Caco-2 (cell line): ENCODE data around the gene FCRL2. TPM values are rescaled to one million over a fixed set of nuclear protein-coding genes. Genes with fewer than 3 reads are reported as not detected.

ENCODE experiments used
- BruUV-seq: library from RNA; stranded (reverse); fragments of 400-500 nt; replicated peaks from 2 replicates; lab custom pipeline; 2021; lab: Mats Ljungman, UMichigan
- CTCF ChIA-PET: fragments of 300-600 bp; sonication (Branson Sonifier 250); formaldehyde crosslinking; loops from one replicate; lab custom pipeline; 2022; ENCODE audit warnings: antibody characterized with exemption; lab: Charles Lee
- POLR2A ChIA-PET: fragments of 300-600 bp; sonication (Branson Sonifier 250); formaldehyde crosslinking; loops from one replicate; lab custom pipeline; 2022; ENCODE audit warnings: antibody characterized with exemption; lab: Charles Lee
- DNase-seq, 2 experiments: peaks; one replicate each; pipeline versions ENCODE4 v3.0.0 to v3.0.0-alpha.2; 2020 to 2022
- H3K27me3 ChIP-seq: replicated peaks from 2 replicates; pipeline ENCODE4 v1.6.0; 2011; ENCODE audit warnings: low read length; ENCODE audit not compliant: control insufficient read depth, insufficient read depth
- H3K36me3 ChIP-seq: 2 replicates; pipeline ENCODE4 v1.5.1; 2011; ENCODE audit warnings: low read length; ENCODE audit not compliant: control insufficient read depth, insufficient read depth
- H3K4me1 ChIP-seq: fragments of 250-450 bp; sonication (Bioruptor Pico); 2 replicates; pipeline ENCODE4 v1.5.1; 2020; ENCODE audit warnings: mild to moderate bottlenecking
- H3K4me3 ChIP-seq: 2 replicates; pipeline ENCODE4 v1.5.1; 2011; ENCODE audit warnings: low read depth, mild to moderate bottlenecking, control low read depth, low read length
- H3K9me3 ChIP-seq: fragments of 250-450 bp; sonication (Bioruptor Pico); 2 replicates; pipeline ENCODE4 v1.5.1; 2020; ENCODE audit warnings: mild to moderate bottlenecking, moderate library complexity
- H3K27ac Mint-ChIP-seq: one replicate; pipeline ENCODE4 v1.8.0; 2022; ENCODE audit warnings: mixed read lengths; ENCODE audit not compliant: unreplicated experiment
- H3K27me3 Mint-ChIP-seq: one replicate; pipeline ENCODE4 v1.8.0; 2022; ENCODE audit warnings: mixed read lengths; ENCODE audit not compliant: insufficient read depth, unreplicated experiment
- H3K36me3 Mint-ChIP-seq: one replicate; pipeline ENCODE4 v1.8.0; 2022; ENCODE audit warnings: mild to moderate bottlenecking, mixed read lengths; ENCODE audit not compliant: insufficient read depth, unreplicated experiment
- H3K4me1 Mint-ChIP-seq: one replicate; pipeline ENCODE4 v1.8.0; 2022; ENCODE audit warnings: low read depth, mixed read lengths; ENCODE audit not compliant: unreplicated experiment
- H3K4me3 Mint-ChIP-seq: one replicate; pipeline ENCODE4 v1.8.0; 2022; ENCODE audit warnings: mild to moderate bottlenecking, moderate library complexity, mixed read lengths; ENCODE audit not compliant: unreplicated experiment
- H3K9me3 Mint-ChIP-seq: one replicate; pipeline ENCODE4 v1.8.0; 2022; ENCODE audit warnings: mixed read lengths; ENCODE audit not compliant: unreplicated experiment
- intact Hi-C: fragments of 100-400 bp; cut with micrococcal nuclease; formaldehyde crosslinking; loops from one replicate; pipeline ENCODE4 v1.10.0; 2022; ENCODE audit not compliant: unreplicated experiment
- total RNA-seq: library from RNA; stranded (reverse); gene quantifications from 2 replicates; pipeline ENCODE4 v1.2.3, GENCODE V29; 2022
- TF ChIP-seq, protein P1 (sequence below), 2 experiments: fragments of 200-600 bp in 1 of 2; IDR thresholded peaks; 1 replicate in 1 of 2; 2 replicates in 1 of 2; pipeline versions ENCODE4 v1.5.1 to v1.8.0; 2011 to 2022; ENCODE audit warnings: antibody characterized with exemption in 1 of 2, control low read depth in 1 of 2, inconsistent platforms in 1 of 2, low read depth in 1 of 2, low read length in 1 of 2, mild to moderate bottlenecking in 1 of 2, moderate library complexity in 1 of 2; ENCODE audit not compliant: insufficient read depth in 1 of 2, severe bottlenecking in 1 of 2, unreplicated experiment in 1 of 2

Gene FCRL2
- total RNA-seq, 1 experiment from 2014 or later, result not detected

DNA sequence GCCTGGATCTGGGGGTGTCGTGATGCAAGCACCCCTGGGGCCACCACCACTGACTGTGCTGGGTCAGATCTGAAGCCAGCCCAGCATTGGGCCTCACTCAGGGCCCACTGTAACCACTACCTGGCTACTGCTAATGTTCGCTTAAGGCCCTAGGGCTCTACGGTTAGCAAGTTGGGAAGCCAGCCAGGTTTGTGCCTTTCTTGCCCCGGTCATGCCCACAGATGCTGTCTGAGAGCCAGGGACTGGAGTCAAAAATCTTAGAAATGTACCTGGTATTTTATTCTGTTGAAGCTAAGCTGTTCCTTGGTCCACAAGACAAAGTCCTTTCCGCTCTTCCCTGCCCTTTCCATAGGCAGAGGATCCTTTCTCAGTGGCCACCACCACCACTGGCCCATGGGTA is 61.2 kb downstream of the FCRL2 start:
- no peak for DNase-seq
- Histone ChIP-seq H3K27me3 (no peaks in the 10 kb centered on the region), H3K4me1 (no peaks in the 10 kb centered on the region), H3K9me3 (no peaks in the 10 kb centered on the region; the same call in 1 of the 2 replicates), H3K36me3 (no peaks in the 10 kb centered on the region), H3K4me3 (no peak overlapping the region)
- Mint-ChIP-seq H3K4me3 (no peak overlapping the region), H3K4me1 (no peaks in the 10 kb centered on the region), H3K36me3 (no peaks in the 10 kb centered on the region), H3K9me3 (peaks cover 4% of the 10 kb centered on the region), H3K27ac (no peak overlapping the region), H3K27me3 (peaks cover 3% of the 10 kb centered on the region)
- TF ChIP-seq, protein P1, sequence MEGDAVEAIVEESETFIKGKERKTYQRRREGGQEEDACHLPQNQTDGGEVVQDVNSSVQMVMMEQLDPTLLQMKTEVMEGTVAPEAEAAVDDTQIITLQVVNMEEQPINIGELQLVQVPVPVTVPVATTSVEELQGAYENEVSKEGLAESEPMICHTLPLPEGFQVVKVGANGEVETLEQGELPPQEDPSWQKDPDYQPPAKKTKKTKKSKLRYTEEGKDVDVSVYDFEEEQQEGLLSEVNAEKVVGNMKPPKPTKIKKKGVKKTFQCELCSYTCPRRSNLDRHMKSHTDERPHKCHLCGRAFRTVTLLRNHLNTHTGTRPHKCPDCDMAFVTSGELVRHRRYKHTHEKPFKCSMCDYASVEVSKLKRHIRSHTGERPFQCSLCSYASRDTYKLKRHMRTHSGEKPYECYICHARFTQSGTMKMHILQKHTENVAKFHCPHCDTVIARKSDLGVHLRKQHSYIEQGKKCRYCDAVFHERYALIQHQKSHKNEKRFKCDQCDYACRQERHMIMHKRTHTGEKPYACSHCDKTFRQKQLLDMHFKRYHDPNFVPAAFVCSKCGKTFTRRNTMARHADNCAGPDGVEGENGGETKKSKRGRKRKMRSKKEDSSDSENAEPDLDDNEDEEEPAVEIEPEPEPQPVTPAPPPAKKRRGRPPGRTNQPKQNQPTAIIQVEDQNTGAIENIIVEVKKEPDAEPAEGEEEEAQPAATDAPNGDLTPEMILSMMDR (IDR thresholded peaks at IDR 0.05; ENCODE audit: insufficient read depth in 1 of 2, low read depth in 1 of 2, low read length in 1 of 2, severe bottlenecking in 1 of 2, unreplicated experiment in 1 of 2), result no peak
- no TSS peak for BruUV-seq
- intact Hi-C loops, result no loop called here
- POLR2A ChIA-PET, result no interaction called here
- CTCF ChIA-PET, result no interaction called here

DNA sequence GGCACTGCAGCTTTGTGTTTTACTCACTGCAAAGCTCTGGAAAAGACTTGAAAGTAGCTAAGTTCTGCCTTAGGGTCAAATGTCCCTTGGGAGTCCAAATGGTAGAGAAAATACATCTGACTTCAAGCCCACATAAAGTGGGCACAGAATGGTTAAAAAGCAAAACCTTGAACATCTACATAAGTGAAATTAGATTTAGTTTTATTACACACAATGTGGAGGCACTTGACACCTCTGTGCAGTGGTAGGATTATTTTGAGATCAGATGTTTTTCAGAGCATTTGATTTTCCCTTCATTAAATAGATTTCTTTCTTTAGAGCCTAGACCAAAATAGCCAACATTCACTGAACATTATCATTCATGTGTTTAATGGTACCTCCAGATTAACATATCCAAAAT is 65.1 kb downstream of the FCRL2 start:
- BruUV-seq, result no TSS peak
- no peak overlapping the region for H3K27ac Mint-ChIP-seq
- H3K9me3 Mint-ChIP-seq, result no peaks in the 10 kb centered on the region
- TF ChIP-seq, protein P1 (IDR thresholded peaks at IDR 0.05; ENCODE audit: insufficient read depth in 1 of 2, low read depth in 1 of 2, low read length in 1 of 2, severe bottlenecking in 1 of 2, unreplicated experiment in 1 of 2), result no peak
- H3K4me1 Mint-ChIP-seq, result no peaks in the 10 kb centered on the region
- peaks cover 17% of the 10 kb centered on the region for H3K27me3 Mint-ChIP-seq
- no peaks in the 10 kb centered on the region; the same call in 1 of the 2 replicates for H3K27me3 ChIP-seq
- H3K4me1 ChIP-seq, result no peaks in the 10 kb centered on the region
- no peaks in the 10 kb centered on the region; the same call in 1 of the 2 replicates for H3K9me3 ChIP-seq
- intact Hi-C loops, result no loop called here
- DNase-seq, result no peak
- H3K36me3 ChIP-seq, result no peaks in the 10 kb centered on the region
- H3K4me3 ChIP-seq, result no peak overlapping the region
- ChIA-PET CTCF (no interaction called here), POLR2A (no interaction called here)
- H3K36me3 Mint-ChIP-seq, result no peaks in the 10 kb centered on the region
- H3K4me3 Mint-ChIP-seq, result no peak overlapping the region

DNA sequence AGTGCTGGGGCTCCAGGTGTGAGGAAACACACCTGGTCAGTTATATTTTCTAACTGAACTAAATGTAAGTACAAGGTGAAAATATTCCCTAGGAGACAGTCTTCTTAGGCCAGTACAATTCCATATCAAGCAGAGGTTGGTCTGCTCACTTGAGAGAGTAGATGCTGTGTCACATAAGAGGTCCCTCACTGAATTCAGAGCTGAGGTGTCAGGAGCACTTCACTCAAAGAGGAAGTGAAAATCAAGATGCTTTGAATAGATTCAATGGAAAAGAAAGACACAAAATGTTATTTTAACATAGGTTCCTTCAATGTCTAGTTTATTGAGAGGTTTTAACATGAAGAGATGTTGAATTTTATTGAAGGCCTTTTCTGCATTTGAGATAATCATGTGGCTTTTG is 72.1 kb downstream of the FCRL2 start:
- ChIA-PET POLR2A (no interaction called here), CTCF (no interaction called here)
- Mint-ChIP-seq H3K27me3 (peaks cover 25% of the 10 kb centered on the region), H3K4me3 (no peak overlapping the region), H3K9me3 (no peaks in the 10 kb centered on the region), H3K36me3 (no peaks in the 10 kb centered on the region), H3K4me1 (no peaks in the 10 kb centered on the region), H3K27ac (no peak overlapping the region)
- no peaks in the 10 kb centered on the region; the same call in 1 of the 2 replicates for H3K27me3 ChIP-seq
- no peak for DNase-seq
- H3K9me3 ChIP-seq, result no peaks in the 10 kb centered on the region
- no TSS peak for BruUV-seq
- intact Hi-C loops, result no loop called here
- H3K4me3 ChIP-seq, result no peak overlapping the region
- TF ChIP-seq, protein P1 (IDR thresholded peaks at IDR 0.05; ENCODE audit: insufficient read depth in 1 of 2, low read depth in 1 of 2, low read length in 1 of 2, severe bottlenecking in 1 of 2, unreplicated experiment in 1 of 2), result no peak
- H3K36me3 ChIP-seq, result no peaks in the 10 kb centered on the region
- no peaks in the 10 kb centered on the region for H3K4me1 ChIP-seq
